ENCODE measurements around the gene SLC36A4.
"Not testable (repeated sequence)": the region's sequence is repeated elsewhere in the genome, so short reads cannot be mapped to it uniquely, and the experiment has no call there.

SLC36A4 gene

GRCh38 chr11:93193731-93194130, 4.1 kb downstream of the SLC36A4 start:
- H3K79me1 ChIP-seq (ENCODE audit: low read length): peaks cover 14% of the 10 kb centered on the region
- H2BK5ac ChIP-seq (ENCODE audit: low read length): no peak overlapping the region
- peaks cover 22% of the 10 kb centered on the region for H3K79me2 ChIP-seq (ENCODE audit: control insufficient read depth, insufficient read depth, low read length)
- no peak overlapping the region for H3K27ac ChIP-seq (ENCODE audit: low read depth, low read length)
- no peak for DNase-seq
- H3K23ac ChIP-seq (ENCODE audit: low read length): no peak overlapping the region
- H2BK15ac ChIP-seq (replicated peaks; ENCODE audit: low read depth): no peak overlapping the region
- peaks cover 5% of the 10 kb centered on the region for H3K4me1 ChIP-seq (ENCODE audit: control insufficient read depth, low read depth, low read length)
- H2BK120ac ChIP-seq (ENCODE audit: low read depth, low read length): no peak overlapping the region
- H2AK5ac ChIP-seq (ENCODE audit: low read length): no peak overlapping the region
- H3K4me2 ChIP-seq (ENCODE audit: low read length): no peak overlapping the region
- H4K5ac ChIP-seq (ENCODE audit: low read length): no peak overlapping the region
- no peak overlapping the region for H3K18ac ChIP-seq (ENCODE audit: low read length)
- no peaks in the 10 kb centered on the region for H3K36me3 ChIP-seq (ENCODE audit: control insufficient read depth, insufficient read depth, low read length)
- no peak overlapping the region for H3K4me3 ChIP-seq (ENCODE audit: low read length)
- WGBS (ENCODE audit: extremely low coverage, insufficient coverage, low lambda C conversion rate): no CpG with 5 or more reads among the region's 2 CpGs
- no peak overlapping the region for H3K4ac ChIP-seq (ENCODE audit: low read depth, low read length)
- H3K27me3 ChIP-seq (ENCODE audit: insufficient read depth, low read length, poor library complexity): no peaks in the 10 kb centered on the region
- no peak overlapping the region for H3K9ac ChIP-seq (ENCODE audit: low read length)
- no peak overlapping the region for H3K56ac ChIP-seq (ENCODE audit: low read length)
- H4K8ac ChIP-seq (ENCODE audit: low read depth, low read length): no peak overlapping the region

GRCh38 chr11:93192163-93192562, 5.6 kb downstream of the SLC36A4 start:
- Histone ChIP-seq H4K5ac (ENCODE audit: low read length) (no peak overlapping the region), H3K27me3 (ENCODE audit: insufficient read depth, low read length, poor library complexity) (no peaks in the 10 kb centered on the region), H3K9ac (ENCODE audit: low read length) (no peak overlapping the region), H3K4me1 (ENCODE audit: control insufficient read depth, low read depth, low read length) (peaks cover 5% of the 10 kb centered on the region), H3K27ac (ENCODE audit: low read depth, low read length) (no peak overlapping the region), H3K4ac (ENCODE audit: low read depth, low read length) (no peak overlapping the region), H3K4me2 (ENCODE audit: low read length) (no peak overlapping the region), H3K56ac (ENCODE audit: low read length) (peak overlapping the region; percentile 45), H3K23ac (ENCODE audit: low read length) (no peak overlapping the region), H2BK5ac (ENCODE audit: low read length) (no peak overlapping the region), H3K79me1 (ENCODE audit: low read length) (peaks cover 14% of the 10 kb centered on the region), H3K79me2 (ENCODE audit: control insufficient read depth, insufficient read depth, low read length) (peaks cover 22% of the 10 kb centered on the region), H3K18ac (ENCODE audit: low read length) (no peak overlapping the region), H3K36me3 (ENCODE audit: control insufficient read depth, insufficient read depth, low read length) (no peaks in the 10 kb centered on the region), H4K8ac (ENCODE audit: low read depth, low read length) (no peak overlapping the region), H3K4me3 (ENCODE audit: low read length) (no peak overlapping the region), H2BK15ac (replicated peaks; ENCODE audit: low read depth) (no peak overlapping the region), H2BK120ac (ENCODE audit: low read depth, low read length) (no peak overlapping the region), H2AK5ac (ENCODE audit: low read length) (no peak overlapping the region)
- WGBS (ENCODE audit: extremely low coverage, insufficient coverage, low lambda C conversion rate): no CpG with 5 or more reads among the region's 5 CpGs
- peak; percentile 92 for DNase-seq

- H3K36me3 ChIP-seq (ENCODE audit: control insufficient read depth, insufficient read depth, low read length): no peaks in the 10 kb centered on the region
- H3K79me1 ChIP-seq (ENCODE audit: low read length): peaks cover 7% of the 10 kb centered on the region
- WGBS (ENCODE audit: extremely low coverage, insufficient coverage, low lambda C conversion rate): no CpG with 5 or more reads among the region's 1 CpG
- H4K5ac ChIP-seq (ENCODE audit: low read length): no peak overlapping the region
- H3K18ac ChIP-seq (ENCODE audit: low read length): no peak overlapping the region
- peaks cover 8% of the 10 kb centered on the region for H3K79me2 ChIP-seq (ENCODE audit: control insufficient read depth, insufficient read depth, low read length)
- H3K27ac ChIP-seq (ENCODE audit: low read depth, low read length): no peak overlapping the region
- H4K8ac ChIP-seq (ENCODE audit: low read depth, low read length): no peak overlapping the region
- no peaks in the 10 kb centered on the region for H3K27me3 ChIP-seq (ENCODE audit: insufficient read depth, low read length, poor library complexity)
- no peak overlapping the region for H2BK15ac ChIP-seq (replicated peaks; ENCODE audit: low read depth)
- H3K4me1 ChIP-seq (ENCODE audit: control insufficient read depth, low read depth, low read length): peaks cover 2% of the 10 kb centered on the region
- no peak overlapping the region for H3K4me3 ChIP-seq (ENCODE audit: low read length)
- no peak overlapping the region for H2BK5ac ChIP-seq (ENCODE audit: low read length)
- no peak overlapping the region for H3K56ac ChIP-seq (ENCODE audit: low read length)
- H3K4me2 ChIP-seq (ENCODE audit: low read length): no peak overlapping the region
- no peak overlapping the region for H3K9ac ChIP-seq (ENCODE audit: low read length)
- DNase-seq: no peak
- H2BK120ac ChIP-seq (ENCODE audit: low read depth, low read length): no peak overlapping the region
- H3K23ac ChIP-seq (ENCODE audit: low read length): no peak overlapping the region
- no peak overlapping the region for H3K4ac ChIP-seq (ENCODE audit: low read depth, low read length)
- H2AK5ac ChIP-seq (ENCODE audit: low read length): no peak overlapping the region
Observed at GRCh38 chr11:93189462-93189861, 8.3 kb downstream of the SLC36A4 start.

GRCh38 chr11:93188726-93189125, 9.1 kb downstream of the SLC36A4 start:
- peaks cover 8% of the 10 kb centered on the region for H3K79me2 ChIP-seq (ENCODE audit: control insufficient read depth, insufficient read depth, low read length)
- H3K23ac ChIP-seq (ENCODE audit: low read length): no peak overlapping the region
- no peak overlapping the region for H4K8ac ChIP-seq (ENCODE audit: low read depth, low read length)
- H3K27ac ChIP-seq (ENCODE audit: low read depth, low read length): no peak overlapping the region
- H3K56ac ChIP-seq (ENCODE audit: low read length): no peak overlapping the region
- H4K5ac ChIP-seq (ENCODE audit: low read length): no peak overlapping the region
- no peaks in the 10 kb centered on the region for H3K36me3 ChIP-seq (ENCODE audit: control insufficient read depth, insufficient read depth, low read length)
- H3K4me3 ChIP-seq (ENCODE audit: low read length): no peak overlapping the region
- no peak overlapping the region for H3K9ac ChIP-seq (ENCODE audit: low read length)
- H2BK120ac ChIP-seq (ENCODE audit: low read depth, low read length): no peak overlapping the region
- H3K27me3 ChIP-seq (ENCODE audit: insufficient read depth, low read length, poor library complexity): no peaks in the 10 kb centered on the region
- no peak overlapping the region for H3K4ac ChIP-seq (ENCODE audit: low read depth, low read length)
- no peak overlapping the region for H2AK5ac ChIP-seq (ENCODE audit: low read length)
- peaks cover 7% of the 10 kb centered on the region for H3K79me1 ChIP-seq (ENCODE audit: low read length)
- no peak overlapping the region for H3K4me2 ChIP-seq (ENCODE audit: low read length)
- H2BK5ac ChIP-seq (ENCODE audit: low read length): no peak overlapping the region
- DNase-seq: no peak
- H3K4me1 ChIP-seq (ENCODE audit: control insufficient read depth, low read depth, low read length): peaks cover 2% of the 10 kb centered on the region
- H3K18ac ChIP-seq (ENCODE audit: low read length): no peak overlapping the region
- no peak overlapping the region for H2BK15ac ChIP-seq (replicated peaks; ENCODE audit: low read depth)

- no peak for DNase-seq
- no peak overlapping the region for H3K23ac ChIP-seq (ENCODE audit: low read length)
- no peak overlapping the region for H3K4me2 ChIP-seq (ENCODE audit: low read length)
- no peaks in the 10 kb centered on the region for H3K36me3 ChIP-seq (ENCODE audit: control insufficient read depth, insufficient read depth, low read length)
- H4K5ac ChIP-seq (ENCODE audit: low read length): no peak overlapping the region
- no peak overlapping the region for H3K56ac ChIP-seq (ENCODE audit: low read length)
- H3K4ac ChIP-seq (ENCODE audit: low read depth, low read length): no peak overlapping the region
- no peak overlapping the region for H2AK5ac ChIP-seq (ENCODE audit: low read length)
- H3K4me1 ChIP-seq (ENCODE audit: control insufficient read depth, low read depth, low read length): peaks cover 2% of the 10 kb centered on the region
- H3K18ac ChIP-seq (ENCODE audit: low read length): no peak overlapping the region
- H3K79me1 ChIP-seq (ENCODE audit: low read length): peaks cover 7% of the 10 kb centered on the region
- no peaks in the 10 kb centered on the region for H3K27me3 ChIP-seq (ENCODE audit: insufficient read depth, low read length, poor library complexity)
- H4K8ac ChIP-seq (ENCODE audit: low read depth, low read length): no peak overlapping the region
- H3K9ac ChIP-seq (ENCODE audit: low read length): no peak overlapping the region
- no peak overlapping the region for H3K4me3 ChIP-seq (ENCODE audit: low read length)
- no peak overlapping the region for H2BK5ac ChIP-seq (ENCODE audit: low read length)
- peaks cover 8% of the 10 kb centered on the region for H3K79me2 ChIP-seq (ENCODE audit: control insufficient read depth, insufficient read depth, low read length)
- no peak overlapping the region for H3K27ac ChIP-seq (ENCODE audit: low read depth, low read length)
- no peak overlapping the region for H2BK120ac ChIP-seq (ENCODE audit: low read depth, low read length)
- H2BK15ac ChIP-seq (replicated peaks; ENCODE audit: low read depth): no peak overlapping the region
Observed at GRCh38 chr11:93187290-93187689, 10.5 kb downstream of the SLC36A4 start.

- not testable (repeated sequence) for H3K4me2 ChIP-seq (ENCODE audit: low read length); H3K56ac ChIP-seq (ENCODE audit: low read length); H3K18ac ChIP-seq (ENCODE audit: low read length); H2BK5ac ChIP-seq (ENCODE audit: low read length); H3K23ac ChIP-seq (ENCODE audit: low read length); H4K8ac ChIP-seq (ENCODE audit: low read depth, low read length); H2BK120ac ChIP-seq (ENCODE audit: low read depth, low read length); H3K4ac ChIP-seq (ENCODE audit: low read depth, low read length); H4K5ac ChIP-seq (ENCODE audit: low read length); H3K4me1 ChIP-seq (ENCODE audit: control insufficient read depth, low read depth, low read length); H3K36me3 ChIP-seq (ENCODE audit: control insufficient read depth, insufficient read depth, low read length); H2BK15ac ChIP-seq (replicated peaks; ENCODE audit: low read depth); H3K4me3 ChIP-seq (ENCODE audit: low read length); H2AK5ac ChIP-seq (ENCODE audit: low read length); DNase-seq; H3K79me2 ChIP-seq (ENCODE audit: control insufficient read depth, insufficient read depth, low read length); H3K9ac ChIP-seq (ENCODE audit: low read length); H3K27me3 ChIP-seq (ENCODE audit: insufficient read depth, low read length, poor library complexity); H3K27ac ChIP-seq (ENCODE audit: low read depth, low read length); H3K79me1 ChIP-seq (ENCODE audit: low read length)
- WGBS (ENCODE audit: extremely low coverage, insufficient coverage, low lambda C conversion rate): no CpG with 5 or more reads among the region's 13 CpGs
Observed at GRCh38 chr11:93177891-93178290, 19.9 kb downstream of the SLC36A4 start.
